ENCODE results near the gene NHLRC4. TPM values are rescaled to one million over a fixed set of nuclear protein-coding genes. Genes with fewer than 3 reads are reported as not detected.

The NHLRC4 gene
- polyA plus RNA-seq, 2 of the 4 experiments (the other 2 are of a cell fraction) = 0.03 to 0.09 TPM

GRCh38 chr16:557463-558297 lies 9.1 kb upstream of the NHLRC4 start:
- CTCF ChIA-PET = interaction anchor here (1.1 to 6.1 kb wide), 4 partner anchors 11 to 101 kb away, joined by 3 to 24 read pairs (median 4); no protein-coding TSS in a partner anchor

DNA sequence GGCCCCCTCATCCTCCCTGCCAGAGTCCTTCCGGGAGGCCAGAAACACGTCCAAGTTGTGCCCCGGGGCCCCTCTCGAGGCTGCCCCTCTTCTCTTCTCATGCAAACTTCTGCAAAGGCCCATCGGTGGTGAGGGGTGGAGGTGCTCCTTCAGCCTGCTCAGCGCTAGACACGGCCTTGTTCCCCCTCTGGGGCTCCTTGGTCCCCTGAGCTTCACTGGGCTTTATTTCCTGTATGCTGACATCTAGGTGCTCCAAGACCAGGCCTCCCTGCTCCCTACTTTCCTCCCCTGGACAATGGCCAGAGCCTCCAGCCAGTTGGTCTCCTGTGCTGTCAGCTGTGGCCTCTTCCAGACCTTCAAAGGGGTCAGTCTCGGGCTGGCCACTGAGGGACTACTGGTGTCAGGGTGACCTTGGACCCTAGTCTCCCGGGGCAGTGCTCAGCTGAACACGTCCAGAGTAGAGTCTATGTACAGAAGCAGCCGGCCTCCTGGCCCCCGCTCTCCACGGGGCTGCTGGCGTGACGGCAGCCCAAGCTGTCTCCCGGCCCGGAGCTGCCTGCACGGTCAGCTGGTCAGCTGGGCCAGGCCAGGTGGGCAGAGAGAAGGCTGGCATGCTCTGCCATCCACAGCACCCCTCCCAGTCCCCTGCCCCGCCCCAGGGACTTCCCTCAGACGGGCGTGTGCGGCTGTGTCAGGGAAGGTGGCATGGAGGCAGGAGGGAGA lies 8.3 kb upstream of the NHLRC4 start:
- peaks cover 12% of the 10 kb centered on the region; the same call in 2 of the 3 replicates for H3K4me1 ChIP-seq
- no peak for FAIRE-seq
- ATAC-seq = peak in 1 of 2 experiments; percentile 4; a peak in 2 of 6 replicates
- 54% methylated on average over 11 of the region's 22 CpGs for WGBS (ENCODE audit: missing lambda C conversion rate)
- no peak overlapping the region for H3K27ac ChIP-seq
- POLR2A ChIA-PET = no interaction called here
- TF ChIP-seq RAD21 (conservative IDR thresholded peaks at IDR 0.05 in 1 of 2, IDR thresholded peaks at IDR 0.05 in 1 of 2) (no peak), SREBF2 (IDR thresholded peaks at IDR 0.05) (no peak), CEBPB (IDR thresholded peaks at IDR 0.05) (no peak), MAZ (IDR thresholded peaks at IDR 0.05; ENCODE audit: borderline replicate concordance, low read depth, low read length) (no peak), BCL3 (IDR thresholded peaks at IDR 0.05) (no peak), RFX5 (IDR thresholded peaks at IDR 0.05) (no peak), CHD2 (IDR thresholded peaks at IDR 0.05; ENCODE audit: low read length, partially characterized antibody) (no peak), E2F6 (IDR thresholded peaks at IDR 0.05; ENCODE audit: borderline replicate concordance, low read depth) (no peak), POLR2A (IDR thresholded peaks at IDR 0.05; ENCODE audit: low read length) (no peak), RNF2 (IDR thresholded peaks at IDR 0.05; ENCODE audit: borderline replicate concordance, low read depth) (no peak), EP300 (IDR thresholded peaks at IDR 0.05) (no peak), NPAS2 (CRISPR knock-in tag; IDR thresholded peaks at IDR 0.05; ENCODE audit: borderline replicate concordance) (no peak), EHMT2 (IDR thresholded peaks at IDR 0.05; ENCODE audit: low read depth) (no peak), MAX (IDR thresholded peaks at IDR 0.05) (no peak), FOSL2 (IDR thresholded peaks at IDR 0.05) (no peak), FOSL2 (CRISPR knock-in tag; IDR thresholded peaks at IDR 0.05) (no peak), ZSCAN20 (CRISPR knock-in tag; IDR thresholded peaks at IDR 0.05) (no peak), PHF8 (IDR thresholded peaks at IDR 0.05; ENCODE audit: borderline replicate concordance, low read depth) (no peak)
- TF ChIP-seq, protein P1, sequence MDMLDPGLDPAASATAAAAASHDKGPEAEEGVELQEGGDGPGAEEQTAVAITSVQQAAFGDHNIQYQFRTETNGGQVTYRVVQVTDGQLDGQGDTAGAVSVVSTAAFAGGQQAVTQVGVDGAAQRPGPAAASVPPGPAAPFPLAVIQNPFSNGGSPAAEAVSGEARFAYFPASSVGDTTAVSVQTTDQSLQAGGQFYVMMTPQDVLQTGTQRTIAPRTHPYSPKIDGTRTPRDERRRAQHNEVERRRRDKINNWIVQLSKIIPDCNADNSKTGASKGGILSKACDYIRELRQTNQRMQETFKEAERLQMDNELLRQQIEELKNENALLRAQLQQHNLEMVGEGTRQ (IDR thresholded peaks at IDR 0.05) = no peak
- TF ChIP-seq, protein P2, sequence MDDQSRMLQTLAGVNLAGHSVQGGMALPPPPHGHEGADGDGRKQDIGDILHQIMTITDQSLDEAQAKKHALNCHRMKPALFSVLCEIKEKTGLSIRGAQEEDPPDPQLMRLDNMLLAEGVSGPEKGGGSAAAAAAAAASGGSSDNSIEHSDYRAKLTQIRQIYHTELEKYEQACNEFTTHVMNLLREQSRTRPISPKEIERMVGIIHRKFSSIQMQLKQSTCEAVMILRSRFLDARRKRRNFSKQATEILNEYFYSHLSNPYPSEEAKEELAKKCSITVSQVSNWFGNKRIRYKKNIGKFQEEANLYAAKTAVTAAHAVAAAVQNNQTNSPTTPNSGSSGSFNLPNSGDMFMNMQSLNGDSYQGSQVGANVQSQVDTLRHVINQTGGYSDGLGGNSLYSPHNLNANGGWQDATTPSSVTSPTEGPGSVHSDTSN (IDR thresholded peaks at IDR 0.05) = no peak
- TF ChIP-seq, protein P3, sequence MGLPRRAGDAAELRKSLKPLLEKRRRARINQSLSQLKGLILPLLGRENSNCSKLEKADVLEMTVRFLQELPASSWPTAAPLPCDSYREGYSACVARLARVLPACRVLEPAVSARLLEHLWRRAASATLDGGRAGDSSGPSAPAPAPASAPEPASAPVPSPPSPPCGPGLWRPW (IDR thresholded peaks at IDR 0.05) = no peak
- no peak for DNase-seq (ENCODE audit: low read depth in 1 of 2, low spot score in 1 of 2)
- H3K9me3 ChIP-seq = no peaks in the 10 kb centered on the region
- H3K4me3 ChIP-seq = no peak overlapping the region
- CTCF ChIA-PET = interaction anchor here (1.2 to 6.1 kb wide), 4 partner anchors 11 to 100 kb away, joined by 3 to 24 read pairs (median 4); no protein-coding TSS in a partner anchor
- no peak overlapping the region for H3K4me2 ChIP-seq

More at GRCh38 chr16:557463-558297, 9.1 kb upstream of the NHLRC4 start:
- peaks cover 12% of the 10 kb centered on the region; the same call in 2 of the 3 replicates for H3K4me1 ChIP-seq
- DNase-seq (ENCODE audit: low read depth in 1 of 2, low spot score in 1 of 2) (no peak), FAIRE-seq (no peak), ATAC-seq (no peak)
- POLR2A ChIA-PET = no interaction called here
- H3K4me3 ChIP-seq = no peak overlapping the region
- TF ChIP-seq CEBPB (IDR thresholded peaks at IDR 0.05) (no peak), KDM5A (IDR thresholded peaks at IDR 0.05) (no peak), BHLHE40 (IDR thresholded peaks at IDR 0.05; ENCODE audit: low read depth, low read length) (no peak), ZFP36 (IDR thresholded peaks at IDR 0.05; ENCODE audit: borderline replicate concordance, partially characterized antibody) (no peak), SMC3 (IDR thresholded peaks at IDR 0.05) (no peak), HDAC2 (IDR thresholded peaks at IDR 0.05) (no peak)
- TF ChIP-seq, protein P4, sequence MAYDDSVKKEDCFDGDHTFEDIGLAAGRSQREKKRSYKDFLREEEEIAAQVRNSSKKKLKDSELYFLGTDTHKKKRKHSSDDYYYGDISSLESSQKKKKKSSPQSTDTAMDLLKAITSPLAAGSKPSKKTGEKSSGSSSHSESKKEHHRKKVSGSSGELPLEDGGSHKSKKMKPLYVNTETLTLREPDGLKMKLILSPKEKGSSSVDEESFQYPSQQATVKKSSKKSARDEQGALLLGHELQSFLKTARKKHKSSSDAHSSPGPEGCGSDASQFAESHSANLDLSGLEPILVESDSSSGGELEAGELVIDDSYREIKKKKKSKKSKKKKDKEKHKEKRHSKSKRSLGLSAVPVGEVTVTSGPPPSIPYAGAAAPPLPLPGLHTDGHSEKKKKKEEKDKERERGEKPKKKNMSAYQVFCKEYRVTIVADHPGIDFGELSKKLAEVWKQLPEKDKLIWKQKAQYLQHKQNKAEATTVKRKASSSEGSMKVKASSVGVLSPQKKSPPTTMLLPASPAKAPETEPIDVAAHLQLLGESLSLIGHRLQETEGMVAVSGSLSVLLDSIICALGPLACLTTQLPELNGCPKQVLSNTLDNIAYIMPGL (CRISPR knock-in tag; IDR thresholded peaks at IDR 0.05; ENCODE audit: borderline replicate concordance) = no peak
- WGBS (ENCODE audit: missing lambda C conversion rate) = 70% methylated on average over 11 of the region's 23 CpGs
- no peak overlapping the region for H3K27ac ChIP-seq
- no peaks in the 10 kb centered on the region for H3K9me3 ChIP-seq
- H3K4me2 ChIP-seq = no peak overlapping the region
